SK-N-SH (cell line): ENCODE results near the gene NUP50. TPM values are rescaled to one million over a fixed set of nuclear protein-coding genes. Genes with fewer than 3 reads are reported as not detected.

Source experiments
- CTCF ChIA-PET: fragments of 300-600, 350-600 bp; formaldehyde crosslinking; extraction: SDS; loops from one replicate; lab custom pipeline; 2021; lab: Yijun Ruan, JAX
- POLR2A ChIA-PET: fragments of 350-600 bp; sonication (Branson Sonifier 250); formaldehyde crosslinking; extraction: SDS; loops from one replicate; lab custom pipeline; 2020; ENCODE audit warnings: antibody characterized with exemption, inconsistent platforms; lab: Yijun Ruan, JAX
- DNase-seq: peaks from one replicate; pipeline ENCODE4 v3.0.0; 2012
- H2AFZ ChIP-seq: fragments of 200-600 bp; sonication (generic); 2 replicates; pipeline ENCODE4 v1.8.1; 2016; ENCODE audit warnings: antibody characterized with exemption, mild to moderate bottlenecking, low read depth
- H3F3A ChIP-seq: fragments of 200-600 bp; sonication (generic); replicated peaks from 2 replicates; pipeline ENCODE3; 2016; ENCODE audit warnings: antibody characterized with exemption, mild to moderate bottlenecking; ENCODE audit not compliant: insufficient read depth
- H3K27ac ChIP-seq, 2 experiments: fragments of 200-500 bp in 1 of 2; fragments of 200-600 bp in 1 of 2; sonication (Bioruptor generic) in 1 of 2; sonication (generic), shearing (Covaris generic) in 1 of 2; 2 replicates each; pipeline versions ENCODE4 v1.5.1 to v1.6.1; 2014 to 2016; ENCODE audit warnings: low read depth in 2 of 2, inconsistent platforms in 1 of 2, low read length in 1 of 2, mild to moderate bottlenecking in 1 of 2, mixed read lengths in 1 of 2
- H3K27me3 ChIP-seq: fragments of 200-600 bp; sonication (generic), shearing (Covaris generic); 2 replicates; pipeline ENCODE4 v1.6.1; 2016; ENCODE audit warnings: mixed run types; ENCODE audit not compliant: insufficient read depth
- H3K36me3 ChIP-seq, 2 experiments: fragments of 200-500 bp in 1 of 2; fragments of 200-600 bp in 1 of 2; sonication (Bioruptor generic) in 1 of 2; sonication (generic) in 1 of 2; replicated peaks in 1 of 2; 2 replicates each; pipeline versions ENCODE3 to v1.5.1; 2014 to 2016; ENCODE audit warnings: low read length in 1 of 2, mild to moderate bottlenecking in 1 of 2; ENCODE audit not compliant: insufficient read depth in 2 of 2, control insufficient read depth in 1 of 2
- H3K4me1 ChIP-seq, 2 experiments: fragments of 200-500 bp in 1 of 2; fragments of 200-600 bp in 1 of 2; sonication (Bioruptor generic) in 1 of 2; sonication (generic), shearing (Covaris generic) in 1 of 2; 2 replicates each; pipeline versions ENCODE4 v1.5.1 to v1.6.1; 2014 to 2016; ENCODE audit warnings: low read depth in 1 of 2, low read length in 1 of 2, mixed run types in 1 of 2; ENCODE audit not compliant: insufficient read depth in 2 of 2, control insufficient read depth in 1 of 2
- H3K4me2 ChIP-seq: fragments of 200-600 bp; sonication (generic), shearing (Covaris generic); 2 replicates; pipeline ENCODE4 v1.6.1; 2017; ENCODE audit warnings: mixed run types
- H3K4me3 ChIP-seq, 2 experiments: fragments of 200-500 bp in 1 of 2; fragments of 200-600 bp in 1 of 2; sonication (Bioruptor generic) in 1 of 2; sonication (generic), shearing (Covaris generic) in 1 of 2; 2 replicates each; pipeline versions ENCODE4 v1.5.1 to v1.8.1; 2014 to 2016; ENCODE audit warnings: low read depth in 2 of 2, inconsistent platforms in 1 of 2, low read length in 1 of 2, mild to moderate bottlenecking in 1 of 2, mixed read lengths in 1 of 2, moderate library complexity in 1 of 2
- H3K79me2 ChIP-seq: fragments of 200-600 bp; sonication (generic); 2 replicates; pipeline ENCODE4 v1.8.1; 2017; ENCODE audit warnings: mild to moderate bottlenecking; ENCODE audit not compliant: insufficient read depth
- H3K9ac ChIP-seq: fragments of 200-600 bp; sonication (generic); 2 replicates; pipeline ENCODE4 v1.6.1; 2017; ENCODE audit warnings: mixed run types
- H3K9me2 ChIP-seq: fragments of 200-600 bp; sonication (generic); 2 replicates; pipeline ENCODE4 v1.6.1; 2017; ENCODE audit warnings: mixed run types
- H3K9me3 ChIP-seq: fragments of 200-600 bp; sonication (generic); 2 replicates; pipeline ENCODE4 v1.6.1; 2017; ENCODE audit warnings: mixed run types, mild to moderate bottlenecking, moderate library complexity
- H4K20me1 ChIP-seq: fragments of 200-600 bp; sonication (generic); 2 replicates; pipeline ENCODE4 v1.6.1; 2017; ENCODE audit warnings: mild to moderate bottlenecking, mixed run types; ENCODE audit not compliant: insufficient read depth
- CHD2 ChIP-seq: fragments of 150-350 bp; IDR thresholded peaks from 2 replicates; pipeline ENCODE4 v1.6.1; 2018; ENCODE audit warnings: low read length; ENCODE audit not compliant: partially characterized antibody
- FOSL2 ChIP-seq: IDR thresholded peaks from 2 replicates; pipeline ENCODE4 v1.4.0; 2012; ENCODE audit warnings: low read depth, mild to moderate bottlenecking, moderate library complexity, borderline replicate concordance
- FOXJ3 ChIP-seq: sonication (generic); formaldehyde crosslinking; IDR thresholded peaks from 2 replicates; pipeline ENCODE4 v1.5.1; 2020; ENCODE audit warnings: mild to moderate bottlenecking, missing genetic modification reagents
- FOXM1 ChIP-seq: IDR thresholded peaks from 2 replicates; pipeline ENCODE4 v1.4.0; 2012; ENCODE audit warnings: low read depth, mild to moderate bottlenecking
- GATA2 ChIP-seq: sonication (generic); formaldehyde crosslinking; IDR thresholded peaks from 2 replicates; pipeline ENCODE4 v1.5.0; 2020; ENCODE audit warnings: mild to moderate bottlenecking, missing genetic modification reagents
- JUND ChIP-seq: IDR thresholded peaks from 2 replicates; pipeline ENCODE4 v1.4.0; 2012
- MAX ChIP-seq: IDR thresholded peaks from 2 replicates; pipeline ENCODE4 v1.4.0; 2012; ENCODE audit warnings: low read depth
- MEF2A ChIP-seq: IDR thresholded peaks from 2 replicates; pipeline ENCODE4 v1.4.0; 2012; ENCODE audit warnings: low read depth, borderline replicate concordance
- MXI1 ChIP-seq: IDR thresholded peaks from 2 replicates; pipeline ENCODE4 v1.6.1; 2012; ENCODE audit warnings: mild to moderate bottlenecking, low read depth, low read length, improper control_type of control experiment
- NRF1 ChIP-seq: IDR thresholded peaks from 2 replicates; pipeline ENCODE4 v1.6.1; 2012; ENCODE audit warnings: low read depth, mild to moderate bottlenecking, low read length
- POLR2AphosphoS5 ChIP-seq: IDR thresholded peaks from 2 replicates; pipeline ENCODE4 v1.6.1; 2012; ENCODE audit warnings: low read depth, low read length
- RAD21 ChIP-seq: IDR thresholded peaks from 2 replicates; pipeline ENCODE4 v1.6.1; 2012; ENCODE audit warnings: mild to moderate bottlenecking, low read length
- RFX5 ChIP-seq: IDR thresholded peaks from 2 replicates; pipeline ENCODE4 v1.6.1; 2012; ENCODE audit warnings: mild to moderate bottlenecking, improper control_type of control experiment, low read length
- SIN3A ChIP-seq: IDR thresholded peaks from 2 replicates; pipeline ENCODE4 v1.6.1; 2012; ENCODE audit warnings: low read depth, mild to moderate bottlenecking, low read length, moderate library complexity, borderline replicate concordance
- TAF1 ChIP-seq: IDR thresholded peaks from 2 replicates; pipeline ENCODE4 v1.6.1; 2012; ENCODE audit warnings: low read depth, mild to moderate bottlenecking, low read length, moderate library complexity, borderline replicate concordance
- TCF12 ChIP-seq: IDR thresholded peaks from 2 replicates; pipeline ENCODE4 v1.4.0; 2012
- TEAD4 ChIP-seq: IDR thresholded peaks from 2 replicates; pipeline ENCODE4 v1.4.0; 2012; ENCODE audit warnings: mild to moderate bottlenecking, borderline replicate concordance; ENCODE audit not compliant: insufficient read depth
- YY1 ChIP-seq: IDR thresholded peaks from 2 replicates; pipeline ENCODE4 v1.4.0; 2012; ENCODE audit warnings: low read depth, mild to moderate bottlenecking
- WGBS: methylation state at CpG from one replicate; pipeline ENCODE4 v1.1.6; 2017; ENCODE audit warnings: low lambda C conversion rate; 5-methylcytosine and 5-hydroxymethylcytosine counted together
- polyA plus RNA-seq, 3 experiments: library from polyadenylated mRNA; depleted of rRNA; stranded (reverse); fragments of >200 nt; gene quantifications; 2 replicates each; pipeline ENCODE4 v1.2.3, GENCODE V29; 2012
- TF ChIP-seq, protein P1 (sequence below): fragments of 150-350 bp; IDR thresholded peaks from 2 replicates; pipeline ENCODE4 v1.6.1; 2016; ENCODE audit warnings: mild to moderate bottlenecking, low read depth, low read length
- TF ChIP-seq, protein P2 (sequence below): fragments of 150-350 bp; IDR thresholded peaks from 2 replicates; pipeline ENCODE4 v1.6.1; 2017; ENCODE audit warnings: antibody characterized with exemption, low read length, low read depth, borderline replicate concordance

NUP50 gene
- polyA plus RNA-seq, 1 of the 3 experiments (the other 2 are of a cell fraction) = 4.7 TPM

GRCh38 chr22:45235101-45235777 lies 71.5 kb downstream of the NUP50 start:
- DNase-seq = no peak
- Histone ChIP-seq H3K9me2 (no peaks in the 10 kb centered on the region), H2AFZ (no peak overlapping the region), H3K4me1 (peaks cover 6 to 12% of the 10 kb centered on the region in 2 experiments; a peak in 2 of 4 replicates), H3K79me2 (peaks cover 31% of the 10 kb centered on the region), H4K20me1 (peaks cover 36% of the 10 kb centered on the region), H3K27ac (no peak overlapping the region), H3F3A (no peaks in the 10 kb centered on the region), H3K9me3 (no peaks in the 10 kb centered on the region), H3K36me3 (peaks cover 0 to 5% of the 10 kb centered on the region in 2 experiments), H3K9ac (no peak overlapping the region), H3K4me2 (no peak overlapping the region), H3K27me3 (no peaks in the 10 kb centered on the region), H3K4me3 (no peak overlapping the region)
- TF ChIP-seq JUND (no peak), POLR2AphosphoS5 (no peak), YY1 (no peak), TEAD4 (no peak), RFX5 (no peak), FOSL2 (no peak), FOXM1 (no peak), MXI1 (no peak), NRF1 (no peak), FOXJ3 (CRISPR knock-in tag) (no peak), TCF12 (no peak), GATA2 (CRISPR knock-in tag) (no peak), MEF2A (no peak), CHD2 (no peak), TAF1 (no peak), MAX (no peak), SIN3A (no peak), RAD21 (no peak)
- TF ChIP-seq, protein P1, sequence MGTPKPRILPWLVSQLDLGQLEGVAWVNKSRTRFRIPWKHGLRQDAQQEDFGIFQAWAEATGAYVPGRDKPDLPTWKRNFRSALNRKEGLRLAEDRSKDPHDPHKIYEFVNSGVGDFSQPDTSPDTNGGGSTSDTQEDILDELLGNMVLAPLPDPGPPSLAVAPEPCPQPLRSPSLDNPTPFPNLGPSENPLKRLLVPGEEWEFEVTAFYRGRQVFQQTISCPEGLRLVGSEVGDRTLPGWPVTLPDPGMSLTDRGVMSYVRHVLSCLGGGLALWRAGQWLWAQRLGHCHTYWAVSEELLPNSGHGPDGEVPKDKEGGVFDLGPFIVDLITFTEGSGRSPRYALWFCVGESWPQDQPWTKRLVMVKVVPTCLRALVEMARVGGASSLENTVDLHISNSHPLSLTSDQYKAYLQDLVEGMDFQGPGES = no peak
- TF ChIP-seq, protein P2, sequence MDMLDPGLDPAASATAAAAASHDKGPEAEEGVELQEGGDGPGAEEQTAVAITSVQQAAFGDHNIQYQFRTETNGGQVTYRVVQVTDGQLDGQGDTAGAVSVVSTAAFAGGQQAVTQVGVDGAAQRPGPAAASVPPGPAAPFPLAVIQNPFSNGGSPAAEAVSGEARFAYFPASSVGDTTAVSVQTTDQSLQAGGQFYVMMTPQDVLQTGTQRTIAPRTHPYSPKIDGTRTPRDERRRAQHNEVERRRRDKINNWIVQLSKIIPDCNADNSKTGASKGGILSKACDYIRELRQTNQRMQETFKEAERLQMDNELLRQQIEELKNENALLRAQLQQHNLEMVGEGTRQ = no peak
- ChIA-PET CTCF (interaction anchor here (1.0 to 2.0 kb wide), 2 partner anchors 25 to 26 kb away, joined by 3 to 8 read pairs; no protein-coding TSS in a partner anchor), POLR2A (no interaction called here)
- WGBS = 80% methylated on average over 8 of the region's 23 CpGs
